IPS-NIHi7 (cell line): ENCODE results near the gene SEMA3A.
A peak's percentile ranks its signal among the peaks of the same experiment; 100 is the strongest.
"Not testable (repeated sequence)": the region's sequence is repeated elsewhere in the genome, so short reads cannot be mapped to it uniquely, and the experiment has no call there.

Experiments
- DNase-seq: peaks from one replicate; pipeline ENCODE4 v3.0.0; 2012; ENCODE audit warnings: mixed read lengths; ENCODE audit errors: extremely low spot score

The SEMA3A gene

DNA sequence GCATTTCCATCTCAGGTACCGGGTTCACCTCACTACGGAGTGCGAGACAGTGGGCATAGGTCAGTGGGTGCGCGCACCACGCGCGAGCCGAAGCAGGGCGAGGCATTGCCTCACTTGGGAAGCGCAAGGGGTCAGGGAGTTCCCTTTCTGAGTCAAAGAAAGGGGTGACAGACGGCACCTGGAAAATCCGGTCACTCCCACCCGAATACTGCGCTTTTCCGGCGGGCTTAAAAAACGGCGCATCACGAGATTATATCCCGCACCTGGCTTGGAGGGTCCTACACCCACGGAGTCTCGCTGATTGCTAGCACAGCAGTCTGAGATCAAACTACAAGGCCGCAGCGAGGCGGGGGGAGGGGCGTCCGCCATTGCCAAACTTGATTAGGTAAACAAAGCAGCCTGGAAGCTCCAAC lies 132.1 kb downstream of the SEMA3A start:
- DNase-seq: not testable (repeated sequence)

DNA sequence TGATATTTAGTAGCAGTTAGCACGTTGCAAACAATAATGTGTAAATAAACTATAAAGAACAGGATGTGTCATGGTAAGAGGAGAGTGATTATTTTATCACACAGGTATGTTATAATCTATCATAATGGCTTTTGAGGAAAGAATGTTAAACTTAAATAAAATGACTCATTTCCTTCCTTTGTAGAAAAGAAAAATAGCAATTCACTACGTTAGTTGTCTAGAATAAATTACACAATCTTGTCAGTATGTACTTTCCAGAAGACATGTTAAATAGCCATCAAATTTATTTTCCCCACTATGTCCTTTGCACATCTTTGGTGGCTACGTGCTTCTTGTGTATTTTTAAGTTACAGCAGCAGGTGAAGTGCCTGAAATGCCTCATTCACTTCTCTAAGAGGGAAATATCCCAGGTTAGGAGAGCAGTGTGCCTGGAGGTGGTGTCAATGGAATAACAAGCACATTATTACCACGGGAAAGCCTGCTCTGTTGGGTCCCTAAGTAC lies 133.8 kb downstream of the SEMA3A start:
- no peak for DNase-seq

DNA sequence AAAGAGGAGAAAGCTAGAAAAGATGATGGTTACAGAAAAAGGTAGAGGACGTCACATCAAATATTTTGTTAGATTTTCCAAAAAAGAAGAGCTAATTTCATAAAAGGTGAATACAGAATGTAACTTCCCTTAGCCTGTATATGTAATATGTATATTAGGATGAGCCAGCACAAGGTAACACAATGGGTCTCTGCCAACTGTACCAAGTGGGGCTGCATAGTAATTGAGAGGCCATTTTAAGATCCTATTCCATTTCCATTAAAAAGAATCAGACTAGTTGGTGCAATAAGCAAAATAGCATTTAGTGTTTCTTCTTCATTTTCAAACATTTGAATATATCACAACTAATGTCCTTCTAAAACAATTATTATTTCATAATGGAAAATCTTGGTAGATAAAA lies 134.6 kb downstream of the SEMA3A start:
- no peak for DNase-seq

DNA sequence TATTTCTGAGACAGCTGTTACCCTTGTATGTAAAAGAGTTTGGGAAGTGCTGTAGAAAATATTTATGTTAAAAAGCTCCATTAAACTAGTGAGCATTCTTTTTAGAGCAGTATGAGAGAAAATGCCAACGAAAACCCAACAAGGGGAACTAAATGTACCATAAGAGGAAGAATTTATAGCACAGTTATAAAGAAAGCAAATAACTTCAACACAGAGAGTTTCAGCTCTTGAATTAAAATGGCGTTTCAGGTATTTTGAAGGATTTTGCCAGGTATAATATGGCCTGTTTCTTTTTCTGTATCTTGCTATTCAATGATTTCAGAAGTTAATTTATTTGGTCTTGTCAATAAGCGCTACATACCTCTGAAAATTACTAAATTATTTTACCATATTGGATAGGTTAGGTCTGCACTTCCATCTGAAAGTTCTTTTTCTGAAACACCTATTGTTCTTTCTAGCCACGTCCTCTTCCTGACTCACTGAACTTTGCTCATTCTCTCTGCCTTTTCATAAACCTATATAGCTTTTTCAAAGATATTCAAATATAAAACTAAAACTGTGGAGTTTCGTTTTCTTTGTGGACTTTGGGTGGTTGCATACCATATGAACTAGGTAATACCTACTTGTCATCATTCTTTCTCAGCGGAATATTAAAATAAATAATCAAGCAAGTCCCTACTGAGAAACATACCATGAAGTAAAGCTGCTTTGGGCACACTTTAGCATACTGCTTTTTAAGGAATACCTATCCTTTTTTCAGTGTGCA lies 136.1 kb downstream of the SEMA3A start:
- no peak for DNase-seq

DNA sequence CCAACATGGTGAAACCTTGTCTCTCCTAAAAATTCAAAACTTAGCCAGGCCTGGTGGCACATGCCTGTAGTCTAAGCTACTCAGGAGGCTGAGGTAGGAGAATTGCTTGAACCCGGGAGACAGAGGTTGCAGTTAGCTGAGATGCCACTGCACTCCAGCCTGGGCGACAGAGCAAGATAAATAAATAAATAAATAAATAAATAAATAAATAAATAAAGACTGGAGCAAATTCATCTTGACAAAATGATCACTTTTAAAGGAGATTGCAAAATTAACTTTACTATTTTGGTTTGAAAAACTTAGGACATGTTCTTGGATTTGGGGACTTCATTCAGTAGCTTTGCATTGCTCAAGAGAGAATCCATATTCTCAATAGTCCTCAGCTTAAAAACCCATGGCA lies 137.0 kb downstream of the SEMA3A start:
- no peak for DNase-seq

DNA sequence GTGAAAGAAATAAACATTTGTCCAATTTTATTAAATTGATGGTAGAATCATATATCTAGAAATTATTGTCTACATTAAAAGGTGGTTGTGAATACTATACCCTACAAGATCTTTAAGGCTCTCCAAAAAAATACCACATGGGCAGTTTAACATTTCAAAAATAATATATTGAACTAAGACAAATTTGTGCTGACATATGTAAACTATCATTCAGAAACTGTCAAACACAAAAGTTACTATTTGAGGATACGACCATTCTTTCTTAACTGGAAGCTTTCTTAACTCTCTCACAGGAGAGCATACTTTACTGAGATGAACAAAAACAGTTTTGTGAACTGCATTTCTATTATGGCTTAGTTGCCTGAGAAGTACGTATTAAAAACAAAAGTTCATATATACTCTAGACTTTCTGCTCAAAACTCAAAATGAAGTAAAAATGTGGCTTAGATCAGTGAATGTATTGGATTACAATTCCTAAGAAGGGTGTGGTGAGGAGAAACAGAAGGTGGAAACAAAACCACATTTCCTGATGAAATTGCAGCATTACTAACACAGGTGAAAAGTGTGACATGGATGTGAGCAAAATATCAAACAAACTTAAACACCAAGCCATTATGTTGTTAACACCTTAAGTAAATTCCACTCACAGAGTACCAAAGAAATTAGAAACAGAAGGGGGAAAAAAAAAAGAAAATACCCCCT lies 138.5 kb downstream of the SEMA3A start:
- no peak for DNase-seq

DNA sequence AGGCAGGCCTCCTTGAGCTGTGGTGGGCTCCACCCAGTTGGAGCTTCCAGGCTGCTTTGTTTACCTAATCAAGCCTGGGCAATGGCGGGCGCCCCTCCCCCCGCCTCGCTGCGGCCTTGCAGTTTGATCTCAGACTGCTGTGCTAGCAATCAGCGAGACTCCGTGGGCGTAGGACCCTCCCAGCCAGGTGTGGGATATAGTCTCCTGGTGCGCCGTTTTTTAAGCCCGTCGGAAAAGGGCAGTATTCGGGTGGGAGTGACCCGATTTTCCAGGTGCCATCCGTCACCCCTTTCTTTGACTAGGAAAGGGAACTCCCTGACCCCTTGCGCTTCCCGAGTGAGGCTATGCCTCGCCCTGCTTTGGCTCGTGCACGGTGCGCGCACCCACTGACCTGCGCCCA lies 139.4 kb downstream of the SEMA3A start:
- DNase-seq: not testable (repeated sequence)

DNA sequence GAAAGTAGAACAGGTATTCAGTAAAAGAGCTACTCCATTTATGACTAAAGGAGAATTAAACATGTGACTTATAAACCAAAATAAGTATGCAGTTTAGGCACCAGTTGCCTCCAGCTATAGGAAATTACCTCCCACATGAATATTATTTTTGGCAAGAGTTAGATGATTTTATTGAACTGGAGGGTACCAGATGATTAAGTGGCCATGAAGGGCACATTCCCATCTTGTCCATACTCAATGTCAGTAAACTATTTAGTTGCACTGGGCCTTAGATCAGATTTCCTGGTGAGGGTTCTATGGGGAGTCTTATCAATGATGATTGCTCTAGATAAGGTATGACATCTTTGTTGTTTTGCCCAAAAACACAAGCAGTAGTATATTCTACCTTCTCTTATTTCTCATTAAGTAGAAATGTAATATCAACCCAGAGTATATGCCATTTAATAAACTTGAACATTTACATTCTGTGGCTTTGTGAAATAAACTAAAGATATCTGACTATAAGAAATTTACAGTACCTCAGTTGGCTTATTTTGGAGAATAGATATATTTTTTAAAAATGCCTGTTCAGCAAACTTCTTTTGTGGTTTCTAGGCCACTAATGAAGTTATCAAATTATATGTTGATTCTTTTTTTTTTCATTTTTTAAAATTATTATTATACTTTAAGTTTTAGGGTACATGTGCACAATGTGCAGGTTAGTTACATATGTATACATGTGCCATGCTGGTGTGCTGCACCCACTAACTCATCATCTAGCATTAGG lies 145.3 kb downstream of the SEMA3A start:
- no peak for DNase-seq

DNA sequence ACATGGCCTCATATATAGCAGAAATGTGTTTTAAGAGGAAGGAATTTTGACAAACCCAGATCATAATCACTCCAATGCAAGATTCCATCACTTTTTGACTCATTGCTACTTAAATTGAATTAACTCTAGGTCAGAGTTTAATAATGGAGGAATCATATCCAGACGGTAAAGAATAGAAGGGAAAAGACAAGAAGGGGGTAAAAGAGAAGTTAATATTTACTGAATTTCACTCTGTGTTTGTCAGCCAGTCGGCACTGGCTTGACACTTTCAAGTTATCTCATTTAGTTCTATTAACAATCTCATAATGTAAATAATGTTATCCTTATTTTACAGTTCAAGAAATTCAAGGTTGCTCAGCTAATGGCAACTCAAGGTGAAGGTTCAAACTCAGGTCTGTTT lies 147.5 kb downstream of the SEMA3A start:
- DNase-seq: no peak

DNA sequence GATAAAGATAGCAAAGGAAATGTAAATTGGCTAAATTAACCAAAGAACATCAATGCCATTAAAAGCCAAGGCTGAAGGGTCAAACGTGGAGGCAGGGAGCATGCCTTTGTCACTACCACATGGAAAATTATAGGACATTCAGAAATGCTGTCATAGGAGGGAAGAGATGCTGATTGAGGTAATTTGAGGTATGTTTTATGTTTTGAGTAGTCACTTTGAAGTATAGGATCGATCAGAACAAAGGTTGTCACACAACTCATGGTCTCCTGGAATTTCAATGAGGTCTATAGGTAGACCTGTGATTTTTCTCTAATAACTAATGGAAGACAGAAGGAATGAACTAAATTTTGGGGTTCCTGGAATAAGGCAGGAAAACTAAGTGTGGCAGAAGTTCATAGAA lies 149.8 kb downstream of the SEMA3A start:
- no peak for DNase-seq

DNA sequence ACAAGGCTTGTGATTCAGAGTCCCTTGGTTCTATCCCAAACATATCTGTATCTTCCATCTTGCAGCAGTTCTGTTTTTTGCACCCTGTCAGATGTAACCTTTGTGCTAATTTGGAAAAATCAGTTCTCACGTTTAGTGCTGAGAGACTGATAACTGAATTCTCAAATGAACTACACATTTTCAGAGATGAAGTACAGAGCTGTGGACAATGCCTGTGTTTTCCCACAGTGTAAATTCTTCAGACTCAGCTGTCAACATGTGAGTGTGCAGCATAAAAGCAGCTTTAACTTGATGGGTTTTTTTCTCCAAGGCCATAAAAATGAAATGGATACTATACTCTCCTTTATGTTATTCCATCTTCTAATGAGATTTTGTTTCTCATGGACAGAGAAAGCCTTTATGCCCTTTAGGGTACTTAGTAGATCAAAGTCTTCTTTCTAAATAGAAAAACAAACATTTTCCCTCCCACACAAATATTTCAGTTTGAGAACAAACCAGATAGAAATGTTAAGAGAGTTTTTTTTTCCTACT lies 150.9 kb downstream of the SEMA3A start:
- no peak for DNase-seq

DNA sequence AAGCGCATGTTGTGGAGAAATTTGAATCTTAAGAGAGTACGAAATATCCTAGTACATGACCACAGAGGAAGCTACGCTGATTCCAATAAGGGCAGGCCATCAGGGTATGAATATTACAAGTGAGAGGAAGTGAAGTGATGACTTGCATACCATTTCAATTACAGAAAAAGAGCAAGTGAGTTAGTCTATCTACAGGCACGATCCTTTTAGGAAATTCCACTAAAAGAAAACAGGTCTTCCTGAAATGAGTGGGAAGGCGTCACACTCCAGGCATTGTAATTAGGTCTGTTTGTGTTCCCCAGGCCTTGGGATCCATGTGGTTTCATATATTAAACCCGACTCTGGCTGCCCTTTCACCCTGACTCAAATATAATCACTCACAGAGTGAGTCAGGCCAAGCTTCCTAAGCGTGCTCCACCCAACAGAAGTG lies 152.5 kb downstream of the SEMA3A start:
- no peak for DNase-seq

DNA sequence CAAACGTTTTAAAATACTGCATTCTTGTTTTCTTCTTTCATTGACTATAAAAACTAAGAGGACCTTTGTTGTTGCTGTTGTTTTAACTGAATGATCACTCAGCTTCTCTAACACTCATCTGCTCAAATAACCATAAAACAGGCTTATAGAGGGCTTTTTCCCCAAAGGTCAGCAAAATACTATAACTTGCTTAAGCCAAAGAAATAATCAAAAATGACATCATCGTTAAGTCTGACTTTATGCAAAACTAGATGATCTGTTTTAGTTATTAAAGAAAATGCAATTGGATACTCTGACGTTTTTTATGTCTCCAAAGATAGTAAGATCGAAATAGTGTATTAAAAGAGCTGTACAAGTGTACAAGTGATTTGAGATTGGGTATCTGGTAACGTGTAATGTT lies 152.9 kb downstream of the SEMA3A start:
- no peak for DNase-seq

DNA sequence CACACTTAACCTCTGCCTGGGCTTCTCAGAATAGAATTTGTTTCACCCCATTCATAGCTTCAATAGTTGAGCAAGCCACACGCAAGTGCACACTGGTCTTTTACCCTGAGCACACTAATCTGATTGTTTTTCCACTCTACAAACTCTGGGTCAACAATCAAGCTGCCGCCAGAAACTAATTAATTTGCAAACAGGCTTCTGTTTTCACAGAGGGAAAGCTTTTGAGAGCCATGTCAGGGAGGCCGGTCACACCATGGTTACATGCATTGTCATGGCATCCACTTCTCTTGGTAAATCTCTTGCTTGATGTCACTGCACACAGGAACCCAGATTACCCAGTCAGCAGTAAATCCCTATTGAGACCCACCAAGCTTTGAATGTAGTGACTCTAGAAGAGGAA lies 154.2 kb downstream of the SEMA3A start:
- DNase-seq: no peak

DNA sequence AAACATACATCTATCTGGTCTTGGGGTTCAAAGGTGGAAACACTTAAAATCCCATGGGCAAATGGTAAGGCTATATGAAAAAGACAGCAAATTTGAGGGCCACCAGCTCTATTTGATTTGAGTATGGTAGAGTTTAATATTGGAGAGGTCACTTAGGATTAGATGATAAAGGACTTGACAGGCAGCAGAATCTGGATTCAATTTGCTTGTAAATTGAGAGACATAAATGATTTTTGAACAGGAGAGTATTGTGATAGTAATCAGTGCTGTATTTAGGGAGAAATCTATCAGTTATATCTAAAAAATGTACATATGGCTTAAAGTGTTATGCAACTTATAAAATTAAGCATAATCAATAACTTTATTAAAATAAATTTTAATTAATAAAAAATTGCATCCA lies 155.2 kb downstream of the SEMA3A start:
- DNase-seq: no peak

DNA sequence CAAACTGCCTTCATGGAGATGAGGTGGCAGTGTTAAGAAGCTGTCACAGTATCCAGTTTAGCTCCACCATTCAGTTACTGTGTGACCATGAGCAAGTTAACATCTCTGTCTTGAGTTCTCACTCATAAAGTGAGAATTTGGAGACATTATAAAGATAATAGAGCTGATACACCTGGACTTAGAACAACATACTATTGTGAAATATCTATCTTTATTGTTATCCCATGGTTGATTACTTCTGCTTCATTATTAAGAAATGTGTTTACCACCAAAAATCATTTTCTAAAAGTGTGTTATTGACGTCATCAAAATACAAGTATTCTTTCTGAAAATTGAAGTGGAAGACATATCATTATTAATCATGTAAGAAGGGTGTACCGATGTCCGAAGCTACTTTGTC lies 166.9 kb downstream of the SEMA3A start:
- no peak for DNase-seq

DNA sequence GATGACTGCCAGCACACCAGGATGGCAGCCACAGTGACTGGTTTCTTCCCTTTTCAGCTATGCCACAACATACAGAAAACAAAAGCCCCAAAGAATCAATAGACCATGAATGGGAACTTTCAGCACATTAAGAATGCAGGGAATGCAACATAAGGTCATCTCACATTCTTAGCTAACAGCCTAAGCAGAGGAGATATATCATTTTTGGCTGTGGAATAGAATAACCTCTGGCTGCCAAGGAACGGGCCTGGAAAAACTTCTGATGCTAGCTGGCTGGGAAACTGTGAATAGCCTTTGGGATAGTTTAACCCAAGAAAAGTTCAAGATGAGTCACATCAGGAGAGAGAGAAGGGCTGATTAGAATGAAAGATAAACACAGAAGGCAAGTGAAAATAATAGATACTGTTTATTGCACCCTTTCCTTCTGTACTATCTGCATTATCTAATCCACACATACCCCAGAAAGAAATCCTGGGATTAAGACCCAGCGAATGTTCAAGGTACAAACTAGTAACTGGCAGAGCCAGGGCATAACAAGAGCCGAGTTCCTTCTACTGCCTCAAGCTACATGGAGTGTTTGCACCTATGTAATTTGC lies 169.2 kb downstream of the SEMA3A start:
- peak; percentile 12 for DNase-seq

DNA sequence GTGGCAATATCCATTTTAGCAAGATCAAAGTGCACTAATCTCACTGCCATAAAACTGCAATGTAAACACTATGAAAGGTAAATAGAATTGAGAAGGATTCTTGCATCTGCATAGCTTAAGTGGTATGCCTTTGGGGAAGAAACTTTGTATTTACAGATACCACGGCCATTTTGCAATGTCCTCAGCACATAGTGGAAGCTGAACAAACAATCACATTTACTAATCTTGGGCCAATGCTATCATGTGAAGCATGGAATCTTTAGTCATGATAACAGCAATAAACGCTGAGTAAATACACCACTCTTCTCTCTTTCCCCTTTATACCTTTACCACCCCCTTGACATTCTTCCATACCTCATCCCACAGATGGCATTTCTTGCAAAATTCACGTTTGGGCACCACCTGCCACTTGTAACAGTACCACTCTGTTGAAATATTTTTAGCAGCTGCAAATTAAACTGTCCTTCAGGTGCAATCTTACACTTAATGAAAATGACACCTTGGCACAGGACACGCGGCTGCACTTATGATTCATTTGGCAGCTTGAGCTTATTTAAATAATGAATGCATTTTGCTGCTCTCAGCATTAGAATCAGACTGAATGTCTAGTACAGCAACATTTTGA lies 171.8 kb downstream of the SEMA3A start:
- DNase-seq: no peak

DNA sequence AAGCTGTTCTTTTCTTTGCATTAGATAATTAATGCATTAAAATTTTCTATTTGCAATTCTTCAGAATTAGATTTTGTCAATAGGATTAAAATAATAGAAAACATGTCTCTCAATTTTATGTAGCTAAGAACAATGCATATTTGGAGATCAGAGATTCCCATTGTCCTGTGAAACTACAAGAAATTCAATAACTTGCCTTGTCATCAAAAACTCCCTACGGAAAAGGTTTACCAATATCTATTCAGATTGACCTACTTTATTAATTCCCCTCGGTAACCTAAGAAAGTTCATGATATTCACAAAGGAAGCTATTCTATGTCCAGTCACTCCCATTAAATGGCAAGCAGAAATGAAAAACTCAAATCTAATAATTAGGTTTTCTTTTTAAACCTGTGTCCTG lies 172.6 kb downstream of the SEMA3A start:
- no peak for DNase-seq

DNA sequence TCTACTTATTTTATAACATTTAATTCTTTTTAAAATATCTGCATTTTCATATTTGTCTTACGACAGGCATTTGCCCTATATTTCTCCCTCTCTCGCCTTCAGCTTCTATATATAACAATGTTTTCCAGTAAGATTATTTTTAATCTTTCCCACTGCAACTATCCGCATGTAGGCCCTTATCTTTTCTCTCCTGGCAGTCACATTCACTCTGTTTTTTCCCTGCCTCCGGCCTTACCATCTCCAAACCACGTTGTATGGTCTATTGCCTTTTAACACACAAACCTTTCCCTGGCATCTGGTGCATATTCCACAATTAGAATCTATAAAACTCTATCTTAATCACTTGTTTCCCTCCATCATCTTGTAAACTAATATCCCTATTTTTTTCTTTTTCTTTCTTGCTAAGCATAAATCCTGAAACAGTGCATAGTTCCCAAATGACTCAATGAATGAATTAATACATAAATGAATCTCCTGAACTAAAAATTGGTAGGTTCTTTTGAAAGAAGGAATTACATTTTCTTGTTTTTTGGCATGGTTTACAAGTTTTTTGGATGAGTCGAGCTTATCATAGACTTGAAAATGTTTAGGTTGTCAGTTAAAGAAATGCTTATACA lies 173.2 kb downstream of the SEMA3A start:
- no peak for DNase-seq

DNA sequence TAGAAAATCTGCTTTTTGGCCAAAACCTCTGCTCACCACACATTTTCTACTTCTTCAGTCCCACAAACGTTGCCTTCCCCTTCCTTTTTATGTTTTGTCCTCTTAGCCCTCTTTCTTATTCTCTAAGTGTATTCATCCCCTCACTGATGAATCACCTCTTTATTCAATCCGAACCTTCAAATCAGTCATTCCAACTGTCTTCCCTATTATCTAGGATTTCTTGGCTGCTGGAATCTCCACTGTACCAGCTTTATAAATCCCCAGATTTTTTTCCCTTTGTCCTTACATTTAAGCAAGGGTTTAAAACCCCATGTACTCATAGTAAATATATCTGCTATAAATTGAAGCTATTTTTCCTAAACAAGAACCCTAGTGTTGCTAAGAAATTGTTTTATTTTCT lies 176.9 kb downstream of the SEMA3A start:
- DNase-seq: no peak
